ENCODE data around the gene E2F1.

The E2F1 gene, protein sequence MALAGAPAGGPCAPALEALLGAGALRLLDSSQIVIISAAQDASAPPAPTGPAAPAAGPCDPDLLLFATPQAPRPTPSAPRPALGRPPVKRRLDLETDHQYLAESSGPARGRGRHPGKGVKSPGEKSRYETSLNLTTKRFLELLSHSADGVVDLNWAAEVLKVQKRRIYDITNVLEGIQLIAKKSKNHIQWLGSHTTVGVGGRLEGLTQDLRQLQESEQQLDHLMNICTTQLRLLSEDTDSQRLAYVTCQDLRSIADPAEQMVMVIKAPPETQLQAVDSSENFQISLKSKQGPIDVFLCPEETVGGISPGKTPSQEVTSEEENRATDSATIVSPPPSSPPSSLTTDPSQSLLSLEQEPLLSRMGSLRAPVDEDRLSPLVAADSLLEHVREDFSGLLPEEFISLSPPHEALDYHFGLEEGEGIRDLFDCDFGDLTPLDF

DNA sequence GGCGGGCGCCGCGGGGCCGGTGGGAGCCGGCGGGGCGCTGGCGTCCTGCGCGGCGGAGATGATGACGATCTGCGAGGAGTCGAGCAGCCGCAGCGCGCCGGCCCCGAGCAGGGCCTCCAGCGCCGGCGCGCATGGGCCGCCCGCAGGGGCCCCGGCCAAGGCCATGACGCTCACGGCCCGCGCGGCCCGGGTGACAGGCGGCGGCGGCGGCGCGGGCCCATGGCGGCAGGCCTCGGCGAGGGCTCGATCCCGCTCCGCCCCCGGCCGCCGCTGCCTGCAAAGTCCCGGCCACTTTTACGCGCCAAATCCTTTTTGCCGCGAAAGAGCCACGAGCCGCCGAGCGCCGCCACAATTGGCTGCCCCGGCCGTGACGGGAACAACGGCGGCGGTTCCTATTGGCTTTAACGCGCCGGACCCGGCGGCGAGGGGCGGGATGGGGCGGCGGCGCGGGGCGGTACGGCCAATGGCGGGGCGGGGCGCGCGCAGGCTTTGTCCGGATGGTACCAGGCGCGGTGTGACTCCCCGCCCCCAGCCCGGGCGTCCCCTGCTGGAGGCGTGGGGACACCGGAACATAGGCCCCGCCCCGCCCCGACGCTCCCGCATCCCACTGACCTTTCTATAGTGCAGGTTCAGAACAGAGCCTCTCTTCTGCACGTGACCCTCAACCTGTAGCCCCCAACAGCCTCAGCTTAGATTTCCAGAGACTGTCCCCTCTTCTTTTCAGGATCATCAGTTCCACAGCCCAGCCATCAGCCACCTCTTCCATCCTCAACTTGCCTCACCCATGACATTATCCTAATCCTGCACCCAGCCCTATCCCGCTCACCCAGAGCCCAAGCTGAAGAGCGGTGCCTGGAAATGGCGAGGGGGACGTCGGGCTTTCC, at the start of gene E2F1:
TSS of gene E2F1 (minus strand) at position 286 of the 884 bp plus-strand sequence. CDS start at position 165, 121 bp downstream.
- DNase-seq (ENCODE audit: low read depth in 2 of 2), result peak; percentile 78 to 91

DNA sequence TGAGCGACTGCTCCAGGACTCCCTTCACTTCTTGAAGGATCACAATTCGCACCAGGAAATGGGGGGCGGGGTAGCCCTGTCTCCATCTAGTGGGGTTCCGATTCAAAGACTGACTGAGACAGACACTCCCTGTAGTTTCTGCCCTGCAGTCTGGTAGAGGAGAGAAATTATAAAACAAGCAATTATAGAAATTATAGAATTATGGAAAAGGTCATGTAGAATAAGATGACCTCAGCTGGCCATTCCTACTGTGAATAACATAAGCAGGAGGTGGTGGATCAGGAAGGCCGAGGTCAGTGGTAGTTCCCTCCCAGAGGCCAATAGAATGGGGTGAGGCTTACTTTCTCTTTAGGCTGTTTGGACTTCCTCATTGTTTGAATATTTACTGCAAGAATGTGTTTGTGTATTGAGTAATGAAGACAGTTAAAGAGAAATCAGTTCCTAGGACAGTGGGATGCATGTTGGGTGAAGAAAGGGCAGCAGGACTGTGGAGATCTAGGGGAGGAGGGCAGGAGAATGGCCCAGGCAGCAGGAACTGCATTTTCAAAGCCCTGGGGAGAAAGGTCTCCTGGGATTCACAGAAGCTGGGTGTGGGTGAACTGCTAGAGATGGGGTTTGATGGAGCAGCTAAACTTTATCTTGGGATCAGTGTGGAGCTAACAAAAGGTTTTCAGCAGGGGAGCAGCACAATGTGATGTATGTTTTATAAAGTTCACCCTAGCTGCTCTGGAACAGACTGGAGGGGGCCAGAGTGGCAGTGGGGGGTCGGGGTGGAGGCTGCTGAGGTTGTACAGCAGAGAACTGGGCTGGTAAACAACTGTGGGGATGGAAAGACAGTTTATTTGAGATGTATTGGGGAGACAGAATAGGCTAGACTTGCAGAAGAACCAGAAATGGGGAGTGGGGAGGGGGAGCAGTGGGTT, 47.7 kb upstream of the E2F1 start:
- DNase-seq (ENCODE audit: low read depth in 2 of 2), result no peak

DNA sequence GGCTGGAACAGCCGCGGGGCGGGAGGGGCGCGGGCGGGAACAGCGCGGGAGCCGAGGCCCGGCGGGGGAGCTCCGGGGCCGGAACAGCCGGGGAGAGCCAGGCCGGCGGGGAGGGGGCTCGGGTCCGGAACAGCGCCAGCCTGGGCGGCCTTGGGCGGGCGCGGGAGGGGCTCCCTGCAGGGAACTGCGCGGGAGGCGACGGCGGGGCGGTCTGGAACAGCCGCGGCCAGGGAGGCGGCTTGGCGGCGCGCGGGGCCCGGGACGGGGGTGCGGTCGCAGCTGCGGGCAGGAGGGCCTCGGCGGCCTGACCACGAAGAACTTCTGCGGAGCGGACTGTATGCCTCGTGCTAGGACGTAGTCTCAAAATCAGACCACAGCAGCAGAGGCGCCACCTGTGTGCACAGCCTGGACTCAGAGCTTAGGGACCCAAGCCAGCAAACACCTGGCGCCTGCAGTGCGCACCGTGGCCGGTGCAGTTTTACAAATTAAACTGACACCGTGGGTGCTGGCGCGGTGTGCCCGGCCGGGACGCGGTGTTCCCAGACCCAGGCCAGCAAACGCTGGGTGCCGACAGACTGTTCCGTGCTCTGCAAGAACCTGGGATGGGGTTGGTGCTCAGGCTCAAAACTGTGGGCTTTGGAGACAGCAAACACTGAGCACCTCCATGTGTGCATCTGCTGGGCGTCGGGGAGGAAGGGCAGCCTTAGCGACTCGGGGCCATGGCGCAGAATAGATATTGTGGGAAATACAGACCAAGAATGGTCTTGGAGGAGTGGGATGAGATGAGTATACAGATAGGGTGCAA, 46.2 kb upstream of the E2F1 start:
- DNase-seq (ENCODE audit: low read depth in 2 of 2), result peak; percentile 68 to 72

DNA sequence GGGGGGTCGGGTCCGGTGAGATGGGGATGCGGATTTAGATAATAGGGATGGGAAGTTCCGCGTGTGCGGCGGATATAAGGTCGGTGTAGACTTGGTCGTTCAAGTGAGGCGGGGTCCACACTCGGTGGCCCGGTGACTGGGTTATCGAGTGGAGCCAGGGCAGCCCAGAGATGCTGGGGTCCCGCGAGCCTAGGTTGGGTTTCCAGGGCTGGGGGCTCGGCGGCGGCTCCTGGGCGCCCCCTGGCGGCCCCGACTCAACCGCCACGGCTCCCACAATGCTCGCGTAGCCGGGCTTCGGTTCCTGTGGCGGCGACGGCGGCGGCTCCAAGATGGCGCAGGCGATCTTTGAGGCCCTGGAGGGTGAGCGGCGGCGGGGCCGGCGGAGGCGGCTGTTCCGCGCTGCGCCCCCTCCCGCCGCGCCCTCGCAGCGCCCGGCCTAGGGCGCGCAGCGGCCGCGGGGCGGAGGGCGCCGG, 45.5 kb upstream of the E2F1 start, which contains the start of gene ZNF341:
TSS of gene ZNF341 (plus strand) at position 304 of the 473 bp plus-strand sequence. CDS start at position 330, 26 bp downstream.
- DNase-seq (ENCODE audit: low read depth in 2 of 2), result peak; percentile 71 to 79

DNA sequence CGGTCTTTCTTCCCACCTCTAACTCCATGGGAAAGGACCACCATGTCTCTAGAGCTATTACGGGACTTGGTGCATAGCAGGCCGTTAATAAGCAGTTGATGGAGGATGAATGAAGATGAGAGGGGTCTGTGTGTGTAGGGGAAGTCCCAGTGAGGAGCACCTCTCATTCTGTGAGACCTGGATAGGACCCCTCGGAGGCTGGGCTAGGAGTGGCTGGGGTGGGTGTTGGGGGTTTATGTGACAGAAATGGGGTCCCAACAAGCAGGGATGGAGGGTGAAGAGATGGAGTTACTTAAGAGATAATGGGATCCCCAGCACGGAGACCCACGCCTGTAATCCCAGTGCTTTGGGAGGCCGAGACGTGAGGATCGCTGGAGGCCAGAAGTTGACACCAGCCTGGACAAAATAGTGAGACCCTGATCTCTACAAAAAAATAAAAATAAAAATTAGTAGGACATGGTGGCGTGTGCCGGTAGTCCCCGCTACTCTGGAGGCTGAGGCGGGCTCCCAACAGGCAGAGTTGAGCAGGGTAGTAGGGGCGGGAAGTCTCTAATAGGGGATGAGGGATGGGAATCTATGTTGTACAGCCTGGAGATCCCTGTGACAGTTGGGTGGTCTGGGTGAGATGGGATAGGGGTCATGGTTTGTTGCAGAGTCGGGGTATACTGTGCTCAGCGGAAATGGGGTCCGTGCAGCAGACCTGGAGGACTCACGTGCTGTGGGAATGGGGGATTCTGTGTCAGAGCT, 44.9 kb upstream of the E2F1 start:
- DNase-seq (ENCODE audit: low read depth in 2 of 2), result no peak

DNA sequence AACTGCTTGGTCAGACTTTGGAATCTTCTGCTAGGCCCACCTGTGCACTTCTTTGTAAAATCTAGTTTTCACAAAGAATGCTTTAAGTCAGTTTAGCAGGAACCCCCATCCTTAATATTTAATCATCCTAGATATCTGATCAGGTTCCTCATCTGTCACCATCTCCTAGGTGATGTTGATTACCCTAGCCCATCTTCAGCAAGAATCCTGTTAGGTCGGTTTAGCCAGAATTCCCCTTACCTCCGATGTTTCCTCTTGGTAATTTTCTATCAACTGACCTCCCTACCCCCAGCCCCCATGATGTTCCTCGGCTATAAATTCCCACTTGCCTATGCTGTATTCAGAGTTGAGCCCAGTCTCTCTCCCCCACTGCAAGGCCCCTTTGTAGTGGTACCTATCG, 42.9 kb upstream of the E2F1 start:
- no peak for DNase-seq (ENCODE audit: low read depth in 2 of 2)

DNA sequence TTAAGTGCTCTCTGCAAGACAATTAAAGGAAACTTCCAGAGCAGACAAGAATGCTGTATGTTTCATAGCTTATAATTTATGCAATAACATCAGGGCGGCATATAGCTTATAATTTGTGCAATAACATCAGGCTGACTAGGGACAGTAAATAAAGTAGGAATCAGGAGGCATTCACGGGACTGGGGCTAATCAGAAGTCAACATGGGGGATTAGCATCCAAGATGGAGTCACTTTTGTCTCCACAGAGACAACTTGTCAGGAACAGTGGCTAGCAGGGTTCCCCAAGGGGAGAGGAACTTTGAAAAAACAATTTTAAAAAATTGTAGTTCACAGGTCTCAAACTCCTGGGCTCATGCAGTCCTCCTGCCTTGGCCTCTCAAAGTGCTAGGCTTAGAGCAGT, 42.3 kb upstream of the E2F1 start:
- no peak for DNase-seq (ENCODE audit: low read depth in 2 of 2)

DNA sequence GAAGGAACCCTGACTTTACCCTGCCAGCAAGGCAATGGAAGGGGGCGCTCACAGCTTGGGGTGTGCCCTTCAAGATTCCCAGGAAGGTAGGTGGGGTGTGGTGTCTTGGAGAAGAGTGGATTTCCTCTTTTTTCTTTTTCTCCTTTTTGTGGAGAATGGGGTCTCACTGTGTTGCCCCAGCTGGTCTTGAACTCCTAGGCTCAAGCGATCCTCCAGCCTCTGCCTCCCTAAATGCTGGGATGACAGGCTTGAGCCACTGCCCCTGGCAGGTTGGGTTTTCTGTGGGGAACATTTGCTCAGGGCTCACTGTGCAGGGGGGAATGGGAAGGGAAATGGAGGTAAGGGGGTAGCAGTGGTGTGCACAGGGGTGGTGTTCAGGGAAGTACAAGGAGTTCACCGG, 41.6 kb upstream of the E2F1 start:
- DNase-seq (ENCODE audit: low read depth in 2 of 2), result no peak

DNA sequence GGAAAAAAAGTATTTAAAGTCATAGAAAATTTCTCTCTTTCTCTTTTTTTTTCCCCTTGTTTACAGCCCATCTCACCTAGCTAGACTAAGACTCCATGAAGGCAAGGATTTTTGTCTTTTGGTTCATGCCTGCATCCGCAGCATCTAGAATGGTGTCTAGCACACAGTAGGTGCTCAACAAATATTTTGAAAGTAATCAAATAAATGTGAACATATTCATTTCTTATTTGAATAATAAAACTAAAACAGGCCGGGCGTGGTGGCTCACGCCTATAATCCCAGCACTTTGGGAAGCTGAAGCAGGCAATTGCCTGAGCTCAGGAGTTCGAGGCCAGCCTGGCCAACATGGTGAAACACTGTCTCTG, 40.9 kb upstream of the E2F1 start:
- no peak for DNase-seq (ENCODE audit: low read depth in 2 of 2)

DNA sequence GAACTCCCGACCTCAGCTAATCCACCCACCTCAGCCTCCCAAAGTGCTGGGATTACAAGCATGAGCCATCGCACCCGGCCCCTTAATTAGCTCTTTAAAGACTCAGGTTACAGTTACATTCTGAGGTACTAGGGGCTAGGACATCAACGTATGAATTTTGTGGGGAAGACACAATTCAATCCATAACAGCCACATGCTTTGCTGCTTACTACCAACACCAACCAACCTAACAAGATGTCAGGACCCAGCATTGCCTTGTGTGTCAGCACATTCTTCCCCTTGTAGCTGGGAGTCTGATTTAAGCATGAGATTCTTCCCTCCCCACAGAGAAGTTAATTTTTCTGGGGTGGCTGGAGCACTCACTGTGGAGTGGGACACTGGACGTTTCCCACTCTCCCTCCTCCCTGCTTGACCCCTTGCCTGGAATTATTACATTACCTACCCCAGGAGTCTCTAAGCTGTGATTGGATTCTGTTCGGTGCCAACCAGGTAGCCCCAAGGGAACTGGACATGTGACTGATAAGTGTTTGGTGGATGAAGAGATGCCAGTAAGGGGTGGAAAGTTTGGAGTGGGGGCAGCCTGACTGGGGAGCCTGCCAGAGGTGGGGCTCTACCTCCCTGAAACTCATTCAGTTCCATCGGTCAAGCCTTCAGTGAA, 39.6 kb upstream of the E2F1 start:
- no peak for DNase-seq (ENCODE audit: low read depth in 2 of 2)

DNA sequence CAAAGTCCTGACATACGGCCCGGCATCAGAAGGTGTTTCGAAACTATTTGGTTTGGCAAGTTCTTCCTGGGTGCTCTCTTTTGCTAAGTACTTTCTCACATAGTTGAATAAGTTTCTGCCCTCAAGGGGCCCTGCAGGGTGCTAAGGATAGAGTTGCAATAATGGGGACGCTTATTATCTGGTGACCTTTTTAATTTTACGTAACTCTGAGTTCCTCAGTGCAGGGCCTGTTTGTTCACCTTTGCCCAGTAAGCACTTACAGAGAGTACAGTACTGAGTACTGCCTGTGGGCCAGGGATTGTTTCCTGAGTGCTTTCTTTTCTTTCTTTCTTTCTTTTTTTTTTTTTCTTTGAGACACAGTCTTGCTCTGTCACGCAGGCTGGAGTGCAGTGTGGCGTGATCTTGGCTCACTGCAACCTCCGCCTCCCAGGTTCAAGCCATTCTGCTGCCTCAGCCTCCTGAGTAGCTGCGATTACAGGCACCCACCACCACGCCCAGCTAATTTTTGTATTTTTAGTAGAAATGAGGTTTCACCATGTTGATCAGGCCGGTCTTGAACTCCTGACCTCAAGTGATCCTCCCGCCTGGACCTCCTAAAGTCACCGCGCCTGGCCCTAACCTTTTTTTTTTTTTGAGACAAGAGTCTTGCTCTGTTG, 38.4 kb upstream of the E2F1 start:
- DNase-seq (ENCODE audit: low read depth in 2 of 2), result no peak

DNA sequence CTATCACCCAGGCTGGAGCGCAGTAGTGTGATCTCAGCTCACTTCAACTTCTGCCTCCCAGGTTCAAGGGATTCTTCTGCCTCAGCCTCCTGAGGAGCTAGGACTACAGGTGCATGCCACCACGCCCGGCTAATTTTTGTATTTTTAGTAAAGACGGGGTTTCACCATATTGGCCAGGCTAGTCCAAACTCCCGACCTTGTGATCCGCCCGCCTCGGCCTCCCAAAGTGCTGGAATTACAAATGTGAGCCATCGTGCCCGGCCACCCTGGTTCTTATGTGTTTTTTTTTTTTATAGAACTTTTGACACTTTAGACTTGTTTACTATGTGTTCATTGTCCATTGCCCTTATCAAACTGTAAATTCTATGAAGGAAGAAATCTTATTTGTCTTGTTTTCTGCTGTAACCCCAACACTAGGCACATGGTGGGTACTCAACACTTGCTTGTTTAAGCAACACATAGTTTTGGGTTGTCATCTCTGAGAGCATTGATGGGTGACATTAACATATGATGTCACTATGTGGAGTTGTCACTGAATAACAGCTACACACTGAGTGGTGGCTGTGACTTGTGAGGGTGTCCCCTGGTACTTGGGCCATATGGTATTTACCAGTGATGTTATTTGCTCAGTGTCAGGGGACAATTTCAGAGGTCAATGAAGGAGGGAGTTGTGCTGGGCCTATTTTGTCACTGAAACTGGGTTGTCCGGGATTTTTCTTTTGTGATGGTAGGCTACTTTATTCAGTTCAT, 35.4 kb upstream of the E2F1 start:
- no peak for DNase-seq (ENCODE audit: low read depth in 2 of 2)

DNA sequence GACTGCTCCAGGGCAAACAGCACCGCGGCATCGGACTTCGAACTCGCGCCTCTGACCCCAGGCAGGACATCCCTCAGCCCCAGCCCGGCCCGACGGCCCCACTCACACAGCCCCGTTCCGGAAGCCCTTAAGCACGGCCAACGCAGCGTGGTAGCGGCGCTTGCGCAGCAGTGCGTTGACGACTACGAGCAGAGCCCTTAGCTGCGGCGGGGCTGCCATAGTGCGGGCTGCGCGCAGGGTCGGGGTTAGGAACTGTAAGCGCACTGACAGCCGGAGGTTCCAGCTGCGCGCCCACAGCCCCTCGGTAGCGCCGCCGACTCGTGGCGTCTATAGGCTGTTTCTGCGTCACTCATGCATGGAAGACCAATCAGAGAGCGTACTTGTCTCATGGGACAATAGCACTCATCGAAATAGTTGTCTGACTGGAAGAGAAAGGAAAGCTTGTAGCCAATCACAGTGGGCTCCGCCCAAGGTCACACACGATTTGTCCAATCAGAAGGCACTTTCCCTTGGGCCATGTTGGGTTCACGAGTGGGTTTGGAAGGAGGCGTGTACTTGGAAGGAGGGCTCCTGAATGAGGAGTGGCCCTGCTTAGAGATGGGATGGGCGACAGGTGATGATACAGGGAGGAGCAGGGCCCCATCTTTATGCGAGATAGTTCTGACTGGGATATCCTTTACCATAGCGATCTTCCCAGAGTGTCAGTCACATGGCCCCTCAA, 34.0 kb upstream of the E2F1 start, which contains the start of gene PXMP4:
TSS of gene PXMP4 (minus strand) at position 322 of the 721 bp plus-strand sequence. CDS start at position 219, 103 bp downstream.
- peak; percentile 55 to 70 for DNase-seq (ENCODE audit: low read depth in 2 of 2)

DNA sequence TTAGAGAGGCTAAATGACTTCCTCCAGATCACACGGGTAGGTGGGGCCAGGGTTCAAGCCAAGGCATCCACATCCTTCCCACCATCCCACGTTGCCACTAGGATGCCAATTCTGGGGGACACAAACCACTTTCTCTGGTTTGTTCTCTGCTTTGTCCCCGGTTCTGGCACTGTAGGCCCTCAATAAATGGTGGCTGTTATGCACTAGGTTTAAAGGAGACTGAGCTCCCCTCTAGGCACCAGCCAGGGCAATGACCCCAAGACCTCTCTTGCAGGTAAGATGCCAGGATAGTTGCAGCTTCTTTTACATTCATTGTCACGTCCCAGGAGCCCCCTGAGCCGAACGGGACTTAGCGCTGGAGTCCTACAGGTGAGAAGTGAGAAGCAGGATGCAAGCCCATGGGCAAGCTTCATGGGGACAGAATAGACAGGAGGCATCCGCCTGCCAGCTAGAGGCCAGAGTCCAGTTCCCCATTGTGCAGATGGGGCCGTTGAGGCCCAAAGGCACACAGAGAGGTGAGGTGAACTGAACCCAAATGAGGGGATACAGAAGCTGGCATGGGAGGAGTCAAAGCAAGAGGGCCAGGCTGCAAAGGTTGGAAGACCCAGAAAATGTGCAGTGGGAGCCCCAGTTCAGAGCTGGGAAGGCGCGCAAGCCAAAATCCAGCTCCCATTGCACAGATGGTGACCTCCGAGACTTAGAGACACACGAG, 33.2 kb upstream of the E2F1 start:
- DNase-seq (ENCODE audit: low read depth in 2 of 2), result no peak

DNA sequence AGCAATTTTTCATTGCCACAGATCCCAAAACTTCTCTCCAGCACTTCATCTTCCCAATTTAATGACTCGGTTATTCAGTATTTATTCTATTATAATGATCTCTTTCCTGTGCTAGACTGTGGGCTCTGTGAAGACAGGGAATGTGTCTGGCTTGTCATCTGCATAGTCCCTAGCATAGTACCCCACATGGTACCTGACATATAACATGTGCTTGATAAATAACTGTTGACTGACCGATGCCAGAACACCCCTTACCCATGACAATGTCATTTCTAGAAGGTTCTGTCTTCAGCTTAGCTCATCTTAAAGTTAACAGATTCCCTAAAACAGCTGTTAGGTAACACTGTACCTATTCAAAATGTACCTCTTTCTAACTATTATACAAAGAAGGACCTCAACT, 30.3 kb upstream of the E2F1 start:
- DNase-seq (ENCODE audit: low read depth in 2 of 2), result no peak

DNA sequence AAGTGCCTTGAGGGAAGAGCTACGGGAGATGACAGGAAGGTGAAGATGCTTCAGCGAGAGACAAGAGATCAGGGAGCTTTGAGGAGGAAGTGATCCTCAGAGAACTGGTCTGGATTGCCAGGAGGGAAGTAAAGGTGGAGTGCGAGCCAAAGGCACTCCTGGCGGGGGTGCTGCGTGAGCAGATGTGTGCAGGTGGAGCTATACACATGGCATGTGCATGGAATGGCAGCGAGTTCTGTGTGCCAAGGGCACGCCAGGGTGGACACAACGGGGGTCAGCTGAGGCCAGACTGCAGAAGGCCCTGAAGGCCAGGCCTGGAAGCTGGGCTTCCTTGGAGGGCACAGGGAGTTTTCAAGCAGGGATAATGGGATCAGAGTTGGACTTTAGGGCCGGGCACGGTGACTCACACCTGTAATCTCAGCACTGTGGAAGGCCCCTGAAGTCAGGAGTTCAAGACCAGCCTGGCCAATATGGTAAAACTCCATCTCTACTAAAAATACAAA, 27.7 kb upstream of the E2F1 start:
- DNase-seq (ENCODE audit: low read depth in 2 of 2), result no peak

DNA sequence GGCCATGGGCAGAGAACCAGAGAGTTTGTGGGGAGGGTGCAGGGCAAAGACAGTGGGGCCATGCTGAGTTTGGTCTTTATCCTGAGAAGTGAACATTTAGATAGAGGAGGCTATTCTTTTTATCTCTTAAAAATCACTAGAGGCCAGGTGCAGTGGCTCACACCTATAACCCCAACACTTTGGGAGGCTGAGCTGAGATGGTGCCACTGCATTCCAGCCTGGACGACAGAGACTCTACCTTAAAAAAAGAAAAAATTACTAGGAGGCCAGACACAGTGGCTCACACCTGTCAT, 25.2 kb upstream of the E2F1 start:
- no peak for DNase-seq (ENCODE audit: low read depth in 2 of 2)

Measured in stimulated activated CD4-positive, alpha-beta T cell treated with anti-CD3 and anti-CD28 coated beads, Interleukin-1b, Interleukin-23, amount 100 ng/mL, for 1 hour (primary cell).